HG03469 (cell line): ENCODE measurements around the gene AMACR.

Source experiments
- ATAC-seq: cut with Tn5 transposase; IDR thresholded peaks from one replicate; pipeline ENCODE4 v1.9.1; 2021; ENCODE audit warnings: mild to moderate bottlenecking, moderate library complexity, moderate number of reproducible peaks; ENCODE audit not compliant: unreplicated experiment

AMACR gene

GRCh38 chr5:34009610-34010009 is 1.8 kb upstream of the AMACR start:
- ATAC-seq, result no peak

- no peak for ATAC-seq
Measured at GRCh38 chr5:34008802-34009201, 952 bp upstream of the AMACR start.

- no peak for ATAC-seq
Measured at GRCh38 chr5:34007201-34007620, 639 bp downstream of the AMACR start.

GRCh38 chr5:34005681-34006080 is 2.2 kb downstream of the AMACR start:
- no peak for ATAC-seq

GRCh38 chr5:34005211-34005610 is 2.6 kb downstream of the AMACR start:
- ATAC-seq, result no peak

GRCh38 chr5:34003941-34004340 is 3.9 kb downstream of the AMACR start:
- ATAC-seq, result no peak

- ATAC-seq, result no peak
Measured at GRCh38 chr5:34002629-34003328, 5.1 kb downstream of the AMACR start.

- no peak for ATAC-seq
Measured at GRCh38 chr5:34001241-34001841, 6.5 kb downstream of the AMACR start.

GRCh38 chr5:33999978-34000377 is 7.9 kb downstream of the AMACR start:
- no peak for ATAC-seq

- ATAC-seq, result peak; percentile 72
Measured at GRCh38 chr5:33997331-33997983, 10.4 kb downstream of the AMACR start.

GRCh38 chr5:33995865-33996264 is 12.0 kb downstream of the AMACR start:
- ATAC-seq, result no peak

GRCh38 chr5:33994845-33995244 is 13.0 kb downstream of the AMACR start:
- ATAC-seq, result no peak

- ATAC-seq, result no peak
Measured at GRCh38 chr5:33992864-33993263, 15.0 kb downstream of the AMACR start.

- no peak for ATAC-seq
Measured at GRCh38 chr5:33985447-33985846, 22.4 kb downstream of the AMACR start.

- ATAC-seq, result no peak
Measured at GRCh38 chr5:33984671-33985124, 23.2 kb downstream of the AMACR start, which contains the start of gene SLC45A2. Gene SLC45A2, minus strand, starts transcription at chr5:33984693. Its CDS starts 110 bp downstream, at chr5:33984583.

GRCh38 chr5:33984178-33984577 is 23.7 kb downstream of the AMACR start:
- ATAC-seq, result no peak

GRCh38 chr5:33981408-33982162 is 26.3 kb downstream of the AMACR start:
- ATAC-seq, result no peak

GRCh38 chr5:33980030-33980429 is 27.8 kb downstream of the AMACR start:
- no peak for ATAC-seq

GRCh38 chr5:33978306-33978705 is 29.5 kb downstream of the AMACR start:
- no peak for ATAC-seq

- no peak for ATAC-seq
Measured at GRCh38 chr5:33976307-33976706, 31.5 kb downstream of the AMACR start.

- no peak for ATAC-seq
Measured at GRCh38 chr5:33975852-33976251, 32.0 kb downstream of the AMACR start.
